Erythroblast (primary cell): ENCODE data around the gene MTHFD1L.

Experiments used
- GATA1 ChIP-seq: IDR thresholded peaks from 2 replicates; pipeline ENCODE4 v1.6.1; 2011; ENCODE audit warnings: low read depth, mild to moderate bottlenecking, control low read depth, low read length, moderate library complexity
- POLR2A ChIP-seq: IDR thresholded peaks from 2 replicates; pipeline ENCODE4 v1.6.1; 2011; ENCODE audit warnings: mild to moderate bottlenecking, low read length

DNA sequence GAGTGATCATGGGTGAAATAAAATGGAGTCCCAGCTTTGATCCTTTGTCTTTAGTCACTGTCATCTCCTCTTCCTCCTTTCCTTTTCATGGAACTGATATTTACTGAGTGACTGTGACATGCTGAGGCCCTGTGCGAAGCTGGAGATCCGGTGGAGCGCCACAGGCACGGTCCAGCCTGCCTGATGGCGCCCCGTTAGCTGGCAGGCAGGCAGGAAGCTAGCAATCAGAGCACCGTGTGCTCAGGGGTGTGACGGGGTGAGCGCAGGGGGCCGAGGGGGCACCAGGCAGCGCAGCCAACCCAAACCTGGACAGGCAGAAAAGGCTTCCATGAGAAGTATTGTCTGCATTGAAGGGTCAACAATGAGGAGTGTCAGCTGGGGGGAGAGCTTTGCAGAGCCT lies 274.0 kb downstream of the MTHFD1L start:
- no peak for TF ChIP-seq POLR2A
- TF ChIP-seq GATA1: no peak
